Measurements from ENCODE around the gene DLL3.

The DLL3 gene

DNA sequence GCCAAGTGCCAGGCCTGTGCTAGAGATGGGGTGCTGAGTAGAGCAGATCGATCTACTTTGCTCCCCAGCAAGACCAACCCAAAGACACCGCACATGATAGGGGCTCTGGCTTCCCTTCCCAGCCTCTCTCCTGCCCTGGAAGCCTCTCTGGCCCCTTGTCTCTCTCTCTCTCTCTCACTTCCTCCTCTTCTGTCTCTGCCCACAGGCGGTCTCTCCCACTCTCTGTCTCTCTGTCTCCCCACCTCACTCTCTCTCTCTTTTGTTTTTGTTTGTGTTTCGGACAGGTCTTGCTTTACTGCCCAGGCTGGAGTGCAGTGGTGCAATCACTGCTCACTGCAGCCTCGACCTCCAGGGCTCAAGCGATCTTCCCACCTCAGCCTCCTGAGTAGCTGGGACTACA lies 17.5 kb downstream of the DLL3 start:
- DNase-seq (ENCODE audit: low spot score): no peak

DNA sequence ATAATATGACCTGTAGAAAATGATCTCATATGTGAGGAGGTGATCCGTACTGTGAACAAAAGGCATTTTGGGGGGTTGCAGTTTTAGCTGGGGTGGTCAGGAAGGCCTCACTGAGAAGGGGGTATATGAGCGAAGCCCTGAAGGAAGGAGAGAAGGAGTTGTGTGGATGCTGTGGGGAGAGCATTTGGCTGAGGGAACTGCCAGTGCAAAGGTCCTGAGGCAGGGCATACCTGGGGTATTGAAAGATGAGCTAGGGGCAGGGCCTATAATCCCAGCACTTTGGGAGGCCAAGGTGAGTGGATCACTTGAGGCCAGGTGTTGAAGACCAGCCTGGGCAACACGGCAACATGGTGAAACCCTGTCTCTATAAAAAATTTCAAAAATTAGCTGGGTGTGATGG lies 18.7 kb downstream of the DLL3 start:
- DNase-seq (ENCODE audit: low spot score): no peak

DNA sequence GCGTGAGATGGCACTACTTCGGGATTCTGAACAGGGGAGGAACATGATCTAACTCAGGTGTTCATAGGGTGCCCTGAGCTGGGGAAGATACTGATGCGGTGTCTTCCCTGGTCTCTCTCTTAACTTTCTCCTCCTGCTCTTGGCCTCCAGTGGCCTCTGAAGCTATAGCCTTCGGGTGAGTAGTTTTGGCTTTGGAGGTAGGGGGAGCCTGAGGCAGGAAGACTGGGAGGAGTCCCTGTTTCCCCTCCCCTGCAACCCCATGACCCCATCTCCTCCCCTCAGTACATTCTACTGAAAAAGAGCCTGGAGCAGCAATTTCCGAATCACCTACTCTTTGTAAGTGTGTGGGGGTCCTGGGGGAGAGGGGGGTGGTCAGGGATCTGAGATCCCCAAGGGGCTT lies 19.7 kb downstream of the DLL3 start:
- DNase-seq (ENCODE audit: low spot score): no peak

DNA sequence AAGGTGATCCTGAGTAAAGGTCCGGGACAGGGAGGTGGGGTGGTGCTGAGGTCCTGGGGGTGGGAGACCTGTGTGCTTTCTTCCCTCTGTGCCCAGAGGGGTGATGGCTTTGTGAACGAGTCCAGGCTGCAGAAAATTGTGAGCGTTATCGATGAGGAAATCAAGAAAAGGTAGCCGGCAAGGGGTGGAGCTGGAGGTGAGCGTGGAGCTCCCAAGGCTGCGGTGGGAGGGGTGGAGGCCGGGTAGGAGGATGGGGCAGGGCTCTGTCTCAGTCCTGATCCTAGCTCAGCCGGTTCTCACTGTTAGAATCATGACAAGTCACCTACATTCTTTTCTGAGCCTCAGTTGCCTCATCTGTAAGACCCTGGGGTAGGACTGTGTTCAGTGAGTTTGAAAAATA lies 20.2 kb downstream of the DLL3 start:
- no peak for DNase-seq (ENCODE audit: low spot score)

DNA sequence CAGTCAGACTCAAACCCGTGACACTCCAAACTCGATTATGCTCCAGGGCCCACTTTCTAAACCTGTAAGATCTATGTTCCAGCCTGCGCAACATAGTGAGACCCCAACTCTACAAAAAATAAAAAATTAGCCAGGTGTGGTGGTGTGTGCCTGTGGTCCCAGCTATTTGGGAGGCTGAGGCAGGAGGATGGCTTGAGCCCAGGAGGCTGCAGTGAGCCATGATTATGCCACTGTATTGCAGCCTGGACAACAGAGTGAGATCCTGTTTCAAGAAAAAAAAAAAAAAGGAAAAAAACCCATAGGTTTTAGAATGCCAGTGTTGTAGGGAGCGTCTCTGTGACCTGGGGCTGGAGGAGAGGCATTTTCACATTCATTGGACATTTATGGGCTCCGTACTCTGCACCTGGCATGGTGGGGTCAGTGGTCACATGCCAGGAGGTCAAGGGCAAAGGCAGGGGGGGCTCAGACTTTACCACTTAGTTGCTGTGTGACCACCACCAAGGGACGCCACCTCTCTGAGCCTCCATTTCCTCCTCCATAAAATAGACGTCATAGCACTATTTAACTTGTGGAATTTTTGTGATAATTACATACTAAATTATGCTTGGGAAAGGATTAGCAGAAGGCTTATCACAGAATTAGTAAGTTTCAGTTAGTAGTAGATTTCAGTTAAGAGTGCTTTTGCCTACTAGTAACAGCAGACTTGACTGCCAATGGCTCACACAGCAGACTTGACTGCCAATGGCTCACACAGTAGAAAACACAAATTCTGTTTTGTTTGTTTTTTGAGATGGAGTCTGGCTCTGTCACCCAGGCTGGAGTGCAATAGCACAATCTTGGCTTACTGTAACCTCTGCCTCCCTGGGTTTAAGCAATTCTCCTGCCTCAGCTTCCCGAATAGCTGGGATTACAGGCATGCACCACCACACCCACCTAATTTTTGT lies 22.1 kb downstream of the DLL3 start:
- no peak for DNase-seq (ENCODE audit: low spot score)

DNA sequence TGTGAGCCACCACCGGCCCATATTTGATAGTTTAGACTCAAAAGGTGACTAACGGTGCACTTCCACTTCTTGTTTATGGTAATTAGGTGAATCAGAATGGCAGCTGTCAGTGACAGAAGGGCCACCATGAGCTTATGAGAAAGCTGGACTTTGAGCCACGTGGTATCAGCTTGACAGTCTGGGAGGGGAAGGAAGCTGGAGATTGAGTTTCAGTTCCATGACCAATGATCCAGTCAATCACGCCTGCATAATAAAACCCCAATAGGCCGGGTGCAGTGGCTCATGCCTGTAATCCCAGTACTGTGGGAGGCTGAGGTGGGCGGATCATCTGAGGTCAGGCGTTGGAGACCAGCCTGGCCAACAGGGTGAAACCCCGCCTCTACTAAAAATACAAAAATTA lies 25.7 kb downstream of the DLL3 start:
- no peak for DNase-seq (ENCODE audit: low spot score)

DNA sequence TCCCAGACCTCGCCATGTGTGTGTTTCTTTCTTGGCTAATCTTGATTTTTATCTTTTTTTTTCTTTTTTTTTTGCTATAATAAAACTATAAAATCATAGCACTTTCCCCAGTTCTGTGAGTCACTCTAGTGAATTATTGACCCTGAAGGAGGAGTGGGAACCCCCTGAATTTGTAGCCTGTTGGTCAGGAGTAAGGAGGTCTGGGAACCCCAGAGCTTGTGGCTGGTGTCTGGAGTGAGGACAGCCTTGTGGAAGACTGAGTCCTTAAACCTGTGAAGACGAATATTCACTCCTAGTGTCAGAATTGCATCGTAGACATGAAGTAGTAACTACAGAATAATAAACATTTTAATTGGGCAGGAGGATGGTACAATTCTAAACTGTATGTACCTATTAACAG lies 26.5 kb downstream of the DLL3 start:
- DNase-seq (ENCODE audit: low spot score): no peak

DNA sequence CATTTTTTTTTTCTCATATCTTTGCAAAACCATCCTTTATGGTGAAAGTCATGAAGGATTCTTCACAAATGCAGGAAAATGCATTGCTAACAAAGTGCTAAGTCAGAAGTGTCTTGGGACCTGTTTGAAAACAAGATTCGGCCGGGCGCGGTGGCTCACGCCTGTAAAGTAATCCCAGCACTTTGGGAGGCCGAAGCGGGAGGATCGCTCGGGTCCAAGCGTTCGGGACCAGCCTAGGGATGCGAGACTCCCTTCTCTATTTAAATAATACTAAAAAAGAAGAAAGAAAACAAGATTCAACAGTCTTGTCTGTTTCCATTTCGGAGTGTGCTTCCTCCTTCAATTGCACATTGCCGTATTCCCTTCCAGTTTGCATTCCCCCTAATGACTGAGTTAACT lies 33.1 kb downstream of the DLL3 start:
- no peak for DNase-seq (ENCODE audit: low spot score)

DNA sequence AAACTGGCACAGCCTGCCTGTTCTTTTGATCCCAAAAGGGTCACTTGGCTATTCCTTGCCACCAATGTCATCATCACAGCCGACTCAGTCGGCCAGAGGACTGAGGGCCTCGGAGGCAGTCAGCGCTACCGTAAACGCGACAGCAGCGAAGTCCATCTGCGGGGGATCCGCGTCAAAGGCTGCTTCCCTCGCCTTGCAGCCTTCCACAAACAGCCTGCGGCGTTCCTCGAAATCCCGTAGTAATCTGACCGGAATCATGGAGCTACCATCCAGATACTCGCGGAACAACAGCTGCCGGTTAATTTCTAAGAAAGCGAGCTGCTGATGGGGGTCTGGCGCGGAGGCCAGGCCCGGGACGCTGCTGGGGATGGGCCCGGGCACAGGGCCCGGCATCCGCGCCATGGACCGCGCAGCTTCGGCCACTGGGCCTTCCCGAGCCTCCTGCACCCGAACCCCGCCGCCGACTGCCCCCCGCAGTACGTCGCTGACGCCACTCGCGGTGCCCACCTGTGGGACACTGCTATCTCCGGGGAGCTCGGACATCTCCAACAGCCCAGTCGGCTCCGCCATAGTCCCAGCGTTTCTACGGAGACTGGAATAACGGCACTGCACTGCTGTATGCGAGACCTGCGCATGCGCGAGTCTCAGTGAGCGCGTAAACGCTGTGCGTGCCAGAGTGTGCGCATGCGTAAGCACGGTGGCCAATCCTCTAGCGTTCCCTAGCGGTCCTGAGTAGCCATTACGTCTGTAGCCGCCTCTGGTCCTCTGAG lies 33.7 kb downstream of the DLL3 start, which contains the start of gene EID2B:
Gene EID2B, minus strand, starts transcription at position 620 of the 770 bp plus-strand sequence. Its CDS starts 50 bp downstream, at position 570.
- DNase-seq (ENCODE audit: low spot score): peak; percentile 97

DNA sequence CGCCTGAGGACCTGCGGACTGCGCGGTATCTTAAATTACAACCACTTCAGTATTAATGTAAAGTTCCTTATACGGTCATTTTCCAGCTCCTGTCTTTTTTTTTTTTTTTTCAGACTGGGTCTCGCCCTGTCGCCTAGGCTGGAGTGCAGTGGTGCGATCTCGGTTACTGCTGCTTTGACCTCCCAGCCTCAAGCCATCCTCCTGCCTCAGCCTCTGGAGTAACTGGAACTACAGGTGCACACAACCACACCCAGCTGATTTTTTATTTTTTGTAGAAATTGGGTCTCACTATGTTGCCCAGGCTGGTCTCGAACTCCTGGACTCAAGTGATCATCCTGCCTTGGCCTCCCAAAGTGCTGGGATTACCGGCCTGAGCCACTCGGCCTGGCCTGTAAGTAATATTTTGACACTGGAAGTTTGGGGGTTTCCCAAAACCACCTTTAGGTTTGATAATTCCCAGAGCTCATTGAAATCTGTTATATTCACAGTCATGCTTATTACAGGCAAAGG lies 34.3 kb downstream of the DLL3 start:
- no peak for DNase-seq (ENCODE audit: low spot score)

DNA sequence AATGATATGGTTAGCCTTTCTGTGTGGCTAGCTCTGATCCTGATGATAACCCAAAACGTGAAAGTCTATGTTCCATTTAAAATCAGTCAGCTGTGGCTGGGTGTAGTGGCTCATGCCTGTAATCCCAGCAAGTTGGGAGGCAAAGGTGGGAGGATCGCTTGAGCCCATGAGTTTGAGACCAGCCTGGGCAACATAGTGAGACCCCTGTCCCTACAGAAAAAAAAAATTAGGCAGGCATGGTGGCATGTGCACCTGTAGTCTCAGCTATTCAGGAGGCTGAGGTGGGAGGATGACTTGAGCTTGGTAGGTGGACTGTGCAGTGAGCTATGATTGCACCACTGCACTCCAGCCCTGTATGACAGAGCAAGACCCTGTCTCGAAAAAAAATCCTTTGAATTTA lies 35.0 kb downstream of the DLL3 start:
- DNase-seq (ENCODE audit: low spot score): no peak

DNA sequence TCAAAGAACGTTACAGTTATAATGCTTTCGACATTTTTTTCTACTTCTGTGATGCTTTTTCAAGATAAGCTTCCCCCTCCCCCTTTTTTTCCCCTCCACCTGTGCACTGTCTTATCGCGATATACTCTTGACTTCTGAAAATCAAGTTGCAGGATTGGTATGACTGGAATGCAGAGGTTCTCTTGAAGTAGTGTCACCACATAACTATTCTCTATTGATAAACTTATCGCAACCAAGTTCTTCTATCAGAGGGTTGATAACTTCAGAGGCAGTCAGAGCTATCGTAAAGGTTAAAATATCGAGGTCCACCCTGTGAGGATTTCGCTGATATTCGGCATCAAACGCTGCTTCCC lies 40.4 kb downstream of the DLL3 start:
- DNase-seq (ENCODE audit: low spot score): no peak

DNA sequence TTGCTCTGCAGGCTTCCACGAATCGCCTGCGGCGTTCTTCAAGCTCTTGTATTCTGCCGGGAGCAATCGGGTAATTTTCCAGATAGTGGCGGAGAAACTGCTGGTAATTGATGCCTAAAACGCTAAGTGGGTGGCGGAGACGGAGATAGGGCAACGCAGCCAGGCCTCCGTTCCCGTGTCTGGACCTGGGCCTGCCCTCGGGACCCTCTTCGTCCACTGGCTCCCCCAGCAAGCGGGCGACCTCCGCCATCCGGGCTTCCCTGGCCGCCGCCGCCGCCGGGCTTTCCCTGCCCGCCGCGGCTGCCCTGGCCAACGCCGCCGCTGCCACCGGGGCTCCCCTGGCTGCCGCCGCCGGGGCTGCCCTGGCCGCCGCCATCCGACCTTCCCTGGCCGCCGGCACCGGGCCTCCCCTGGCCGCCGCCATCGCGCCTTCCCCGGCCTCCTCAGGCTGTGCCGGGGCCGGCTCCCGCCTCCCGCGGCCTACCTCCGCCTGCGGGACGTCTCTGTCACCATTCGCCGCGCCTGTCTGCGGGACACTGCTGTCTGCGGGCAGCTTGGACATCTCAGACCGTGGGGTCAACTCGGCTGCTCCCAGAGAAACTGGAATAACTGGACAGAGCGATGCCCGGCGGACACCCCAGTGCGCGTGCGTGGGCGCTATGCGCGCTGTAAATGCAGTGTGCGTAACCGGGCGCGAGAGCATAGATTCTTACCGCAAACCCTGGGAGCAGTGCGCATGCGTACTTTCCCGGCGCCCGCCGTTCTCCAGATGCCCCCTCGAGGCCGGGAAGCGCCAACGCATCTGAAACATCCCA lies 41.0 kb downstream of the DLL3 start, which contains the start of gene EID2:
Gene EID2, minus strand, starts transcription at position 644 of the 815 bp plus-strand sequence. Its CDS starts 82 bp downstream, at position 562.
- peak; percentile 98 for DNase-seq (ENCODE audit: low spot score)

DNA sequence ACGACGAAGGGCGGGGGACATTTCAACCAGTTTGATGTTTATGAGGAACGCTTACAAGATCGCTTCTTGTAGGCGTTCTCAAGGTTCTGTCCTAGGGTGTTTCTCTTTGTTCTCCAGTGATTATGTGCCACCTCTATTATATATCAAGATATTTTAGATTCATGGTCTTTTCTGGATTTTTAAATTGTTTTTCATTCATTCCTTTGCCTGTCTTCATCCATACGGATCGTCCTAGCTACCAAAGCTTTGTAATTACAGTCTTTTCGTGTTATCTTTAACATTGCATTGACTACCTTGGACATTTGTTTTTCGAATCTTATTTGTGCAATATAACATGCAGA lies 41.6 kb downstream of the DLL3 start:
- DNase-seq (ENCODE audit: low spot score): no peak

DNA sequence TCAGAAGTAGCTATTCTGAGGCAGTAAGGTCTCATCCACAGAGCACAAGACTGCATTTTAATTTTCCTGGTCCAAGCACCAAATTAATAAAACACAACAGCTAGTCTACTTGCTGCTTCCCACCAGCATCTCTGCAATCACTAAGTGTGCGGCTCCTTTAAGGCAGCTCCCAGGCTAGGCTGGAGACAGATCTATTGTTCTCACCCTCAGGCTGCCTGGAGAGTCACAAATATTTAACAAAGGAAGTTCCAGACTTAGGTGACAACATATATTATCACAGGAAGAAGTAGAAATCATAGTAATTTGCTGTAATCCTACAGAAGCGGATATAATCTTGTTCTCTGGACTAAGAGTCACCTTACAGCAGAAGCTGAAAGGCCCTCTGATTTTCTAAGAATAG lies 43.5 kb downstream of the DLL3 start:
- peak; percentile 91 for DNase-seq (ENCODE audit: low spot score)

DNA sequence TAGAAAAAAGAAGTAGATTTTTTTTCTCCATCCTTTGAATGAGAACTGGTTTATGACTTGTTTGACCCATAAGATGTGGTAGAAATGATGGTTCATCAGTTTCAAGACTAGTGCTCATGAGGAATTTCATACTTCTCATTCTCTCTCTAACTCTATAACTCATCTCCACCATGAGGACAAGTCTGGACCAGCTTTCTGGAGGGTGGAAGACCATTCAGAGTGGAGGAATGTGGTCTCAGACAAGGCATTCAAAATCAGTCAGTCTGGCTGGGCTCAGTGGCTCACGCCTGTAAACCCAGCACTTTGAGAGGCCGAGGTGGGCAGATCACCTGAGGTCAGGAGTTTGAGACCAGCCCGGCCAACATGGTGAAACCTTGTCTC lies 44.7 kb downstream of the DLL3 start:
- DNase-seq (ENCODE audit: low spot score): no peak

DNA sequence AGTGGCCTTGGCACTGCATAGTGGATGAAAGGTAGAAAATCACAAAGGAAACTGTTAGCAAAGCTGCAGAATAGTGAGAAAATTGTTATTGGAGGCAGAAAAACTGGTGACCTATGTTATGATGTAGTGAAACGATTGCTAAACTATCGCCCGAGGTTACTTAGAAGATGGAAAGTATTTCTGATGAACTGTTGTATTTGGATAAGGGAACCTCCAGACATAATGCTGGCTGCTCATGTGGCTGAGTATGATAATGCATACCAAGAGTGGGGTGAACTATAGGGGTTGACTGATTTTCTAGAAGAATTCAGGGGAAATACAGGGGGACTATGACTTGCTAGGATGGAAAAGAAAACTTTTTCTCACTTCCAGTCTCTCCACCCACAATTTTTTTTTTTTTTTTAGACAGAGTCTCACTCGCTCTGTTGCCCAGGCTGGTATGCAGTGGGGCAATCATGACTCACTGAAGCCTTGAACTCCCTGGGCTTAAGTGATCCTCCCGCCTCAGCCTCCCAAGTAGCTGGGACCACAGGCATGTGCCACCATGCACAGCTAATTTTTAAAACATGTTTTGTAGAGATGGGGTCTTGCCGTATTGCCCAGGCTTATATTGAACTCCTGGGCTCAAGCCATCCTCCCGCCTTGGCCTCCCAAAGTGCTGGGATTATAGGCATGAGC lies 45.6 kb downstream of the DLL3 start:
- DNase-seq (ENCODE audit: low spot score): no peak

DNA sequence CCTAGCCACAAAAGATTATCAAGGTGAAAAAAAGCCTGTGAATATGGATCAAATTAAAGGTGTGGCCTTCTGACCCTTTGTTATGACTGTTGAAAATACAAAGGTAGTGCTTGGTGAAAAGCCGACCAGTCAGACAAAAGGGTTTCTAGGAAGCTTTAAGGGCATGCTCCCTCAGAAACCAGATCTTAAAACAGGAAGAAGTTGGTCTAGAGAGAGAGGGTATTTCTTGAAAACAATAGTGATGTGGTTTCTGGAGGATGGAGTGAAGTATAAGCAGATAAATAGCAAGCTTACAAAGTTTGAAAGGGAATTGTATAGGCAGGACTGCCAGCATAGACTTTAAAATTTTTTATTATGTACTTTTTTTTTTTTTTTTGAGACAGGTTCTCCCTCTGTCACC lies 46.2 kb downstream of the DLL3 start:
- DNase-seq (ENCODE audit: low spot score): no peak

DNA sequence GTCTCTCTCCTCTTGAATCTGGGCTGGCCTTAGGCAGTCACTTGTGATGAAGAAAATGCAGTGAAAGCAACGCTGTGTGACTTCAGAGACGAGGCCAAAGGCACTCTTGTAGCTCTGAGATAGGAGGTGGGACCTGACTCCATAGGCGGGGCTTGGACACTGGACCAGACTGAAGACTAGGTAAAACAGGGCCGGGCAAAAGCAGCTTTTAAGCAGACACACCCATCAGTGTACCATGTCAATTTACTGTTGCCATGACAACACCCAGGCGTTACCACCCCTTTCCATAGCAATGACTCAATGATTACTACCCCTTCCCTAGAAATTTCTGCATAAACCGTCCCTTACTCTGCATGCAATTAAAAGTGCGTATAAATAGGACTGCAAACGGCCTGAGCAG lies 47.9 kb downstream of the DLL3 start:
- no peak for DNase-seq (ENCODE audit: low spot score)

DNA sequence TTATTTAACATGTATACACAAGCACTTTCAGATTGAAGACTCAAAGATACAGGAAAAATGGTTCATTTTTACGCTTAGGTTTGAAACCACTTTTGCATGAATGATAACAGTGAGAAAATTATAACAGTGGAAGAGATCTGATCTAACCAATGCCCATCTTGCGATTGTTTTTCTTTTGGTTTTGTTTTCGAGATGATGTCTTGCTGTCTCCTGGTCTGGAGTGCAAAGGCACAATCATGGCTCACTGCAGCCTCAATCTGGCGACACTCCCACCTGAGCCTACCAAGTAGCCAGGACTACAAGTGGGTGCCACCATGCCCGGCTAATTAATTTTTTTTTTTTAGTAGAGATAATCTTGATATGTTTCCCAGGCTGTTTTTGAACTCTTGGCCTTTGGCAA lies 51.5 kb downstream of the DLL3 start:
- no peak for DNase-seq (ENCODE audit: low spot score)

DNA sequence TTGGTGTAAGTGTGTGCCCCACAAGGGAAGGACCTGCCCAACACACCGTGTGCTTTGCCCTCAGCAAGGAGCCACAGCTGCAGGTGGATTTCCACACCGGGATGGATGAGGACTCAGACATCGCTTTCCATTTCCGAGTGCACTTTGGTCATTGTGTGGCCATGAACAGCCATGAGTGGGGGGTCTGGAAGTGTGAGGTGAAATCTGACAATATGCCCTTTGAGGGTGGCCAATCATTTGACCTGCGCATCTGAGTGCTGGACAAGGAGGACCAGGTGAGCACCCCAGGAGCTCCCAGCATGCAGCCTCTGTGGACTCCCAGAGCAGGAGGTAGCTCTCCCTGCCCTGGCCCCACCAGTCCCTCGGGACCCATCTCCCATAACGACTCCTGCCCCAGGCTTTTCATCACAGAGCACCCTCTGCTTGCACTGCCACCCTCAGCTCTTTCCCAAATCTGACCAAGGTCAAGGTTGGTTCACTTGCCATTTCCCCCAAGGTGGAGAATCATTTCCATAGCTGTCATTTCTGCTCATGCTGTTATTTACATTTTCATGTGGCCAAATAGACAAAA lies 54.4 kb downstream of the DLL3 start:
- no peak for DNase-seq (ENCODE audit: low spot score)

Data from kidney capillary endothelial cell (primary cell).